Stomach (tissue), 4 donors: ENCODE results near the gene CGB3.

Source experiments
- EP300 ChIP-seq: sonication (generic); formaldehyde crosslinking; IDR thresholded peaks from one replicate; pipeline ENCODE4 v1.6.1; 2017; ENCODE audit warnings: antibody characterized with exemption
- POLR2A ChIP-seq, 4 donors: fragments of 450-650 bp; IDR thresholded peaks; one replicate each; pipeline ENCODE4 v1.6.1; 2016; ENCODE audit warnings: antibody characterized with exemption in 4 of 4, control low read depth in 2 of 4, mild to moderate bottlenecking in 1 of 4, moderate library complexity in 1 of 4
- TF ChIP-seq, protein P1 (sequence below), 7 experiments: fragments of 450-650 bp in 4 of 7; fragments of 200-600 bp in 3 of 7; sonication (generic) in 3 of 7; IDR thresholded peaks; one replicate each; pipeline ENCODE4 v1.5.1; 2016 to 2019; ENCODE audit warnings: antibody characterized with exemption in 7 of 7, control low read depth in 2 of 7, mild to moderate bottlenecking in 1 of 7

DNA sequence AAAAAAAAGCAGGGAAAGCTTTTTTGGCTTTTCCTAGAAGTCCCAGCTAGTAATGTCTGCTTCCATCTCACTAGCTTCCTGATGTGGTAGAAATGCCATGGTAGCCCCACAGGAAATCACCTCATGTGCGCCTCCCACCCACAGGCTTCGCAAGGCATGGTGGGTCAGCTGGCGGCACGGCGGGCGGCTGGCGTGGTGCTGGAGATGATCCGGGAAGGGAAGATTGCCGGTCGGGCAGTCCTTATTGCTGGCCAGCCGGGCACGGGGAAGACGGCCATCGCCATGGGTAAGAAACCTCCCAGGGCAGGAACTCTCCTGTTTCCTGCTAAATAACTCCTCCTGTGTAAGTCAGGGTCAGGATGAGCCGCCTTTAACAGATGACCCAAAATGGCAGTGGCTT lies 20.0 kb downstream of the CGB3 start:
- TF ChIP-seq, protein P1, sequence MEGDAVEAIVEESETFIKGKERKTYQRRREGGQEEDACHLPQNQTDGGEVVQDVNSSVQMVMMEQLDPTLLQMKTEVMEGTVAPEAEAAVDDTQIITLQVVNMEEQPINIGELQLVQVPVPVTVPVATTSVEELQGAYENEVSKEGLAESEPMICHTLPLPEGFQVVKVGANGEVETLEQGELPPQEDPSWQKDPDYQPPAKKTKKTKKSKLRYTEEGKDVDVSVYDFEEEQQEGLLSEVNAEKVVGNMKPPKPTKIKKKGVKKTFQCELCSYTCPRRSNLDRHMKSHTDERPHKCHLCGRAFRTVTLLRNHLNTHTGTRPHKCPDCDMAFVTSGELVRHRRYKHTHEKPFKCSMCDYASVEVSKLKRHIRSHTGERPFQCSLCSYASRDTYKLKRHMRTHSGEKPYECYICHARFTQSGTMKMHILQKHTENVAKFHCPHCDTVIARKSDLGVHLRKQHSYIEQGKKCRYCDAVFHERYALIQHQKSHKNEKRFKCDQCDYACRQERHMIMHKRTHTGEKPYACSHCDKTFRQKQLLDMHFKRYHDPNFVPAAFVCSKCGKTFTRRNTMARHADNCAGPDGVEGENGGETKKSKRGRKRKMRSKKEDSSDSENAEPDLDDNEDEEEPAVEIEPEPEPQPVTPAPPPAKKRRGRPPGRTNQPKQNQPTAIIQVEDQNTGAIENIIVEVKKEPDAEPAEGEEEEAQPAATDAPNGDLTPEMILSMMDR (IDR thresholded peaks at IDR 0.05) = no peak
- no peak for TF ChIP-seq EP300
- TF ChIP-seq POLR2A (IDR thresholded peaks at IDR 0.05) = no peak
